SK-N-DZ (cell line): Measurements from ENCODE around the gene AEBP2.
"Not testable (repeated sequence)": the region's sequence is repeated elsewhere in the genome, so short reads cannot be mapped to it uniquely, and the experiment has no call there.

Experiments used
- DNase-seq: peaks from one replicate; pipeline ENCODE4 v3.0.0-alpha.2; 2015; ENCODE audit warnings: low spot score
- small RNA-seq, 2 experiments: library from RNA; depleted of rRNA; stranded (forward); fragments of <200 nt; gene quantifications; one replicate each; pipeline ENCODE3, GENCODE V24; 2014

AEBP2 gene

DNA sequence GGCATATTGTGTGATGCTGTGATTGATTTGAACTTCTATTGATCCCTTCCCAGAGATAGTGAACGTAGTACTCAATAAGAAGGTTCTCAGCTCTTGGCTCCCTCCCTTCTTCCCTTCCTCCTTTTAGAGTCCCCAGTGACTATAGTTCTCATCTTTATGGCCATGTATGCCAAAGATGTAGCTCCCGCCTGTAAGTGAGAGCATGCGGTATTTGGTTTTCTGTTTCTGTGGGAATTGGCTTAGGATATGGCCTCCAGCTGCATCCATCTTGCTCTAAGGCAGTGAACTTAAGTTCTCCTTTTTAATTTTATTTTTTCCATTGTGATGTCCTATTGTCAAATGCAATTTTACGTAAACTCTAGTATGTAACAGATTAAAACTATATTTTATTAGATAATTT is 109.5 kb downstream of the AEBP2 start:
- no peak for DNase-seq

DNA sequence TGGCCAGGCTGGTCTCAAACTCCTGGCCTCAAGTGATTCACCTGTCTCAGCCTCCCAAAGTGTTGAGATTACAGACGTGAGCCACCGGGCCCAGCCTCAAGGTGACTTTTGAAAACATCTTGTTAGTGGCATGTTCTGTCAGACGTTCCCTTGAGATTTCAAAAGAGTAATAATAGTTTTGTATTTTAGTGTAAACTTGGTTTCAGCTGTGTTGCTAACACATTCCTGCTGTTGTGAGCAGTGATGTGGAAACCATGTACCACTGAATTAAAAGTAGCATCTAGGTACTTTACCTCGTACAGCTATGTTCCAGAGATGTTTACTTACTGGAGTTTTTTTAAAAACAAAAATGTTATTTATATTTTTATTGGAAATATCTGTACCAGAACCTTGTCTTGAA is 111.3 kb downstream of the AEBP2 start:
- DNase-seq, result no peak

DNA sequence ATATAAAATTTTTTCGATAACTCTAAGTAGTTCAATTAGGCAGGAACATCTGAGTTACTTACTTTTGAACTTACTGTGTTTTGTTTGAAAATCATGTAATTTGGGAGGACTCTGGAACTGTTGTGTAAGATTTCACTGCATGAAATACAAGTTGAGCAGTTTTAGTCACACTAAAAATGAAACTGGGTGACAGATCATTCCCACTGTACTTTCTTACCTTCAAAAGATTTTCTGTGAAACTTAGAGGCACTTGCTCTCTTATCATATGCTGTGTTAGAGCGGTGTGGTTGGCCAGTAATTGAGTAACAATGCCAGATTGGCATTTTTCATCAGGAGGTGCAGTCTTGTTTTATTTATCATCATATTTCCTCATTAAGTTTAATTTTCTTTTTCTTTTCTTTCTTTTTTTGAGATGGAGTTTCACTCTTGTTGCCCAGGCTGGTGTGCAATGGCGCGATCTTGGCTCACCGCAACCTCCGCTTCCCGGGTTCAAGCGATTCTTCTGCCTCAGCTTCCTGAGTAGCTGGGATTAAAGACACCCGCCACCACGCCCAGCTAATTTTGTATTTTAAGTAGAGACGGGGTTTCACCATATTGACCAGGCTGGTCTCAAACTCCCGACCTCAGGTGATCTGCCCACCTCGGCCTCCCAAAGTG is 113.3 kb downstream of the AEBP2 start:
- DNase-seq, result not testable (repeated sequence)

DNA sequence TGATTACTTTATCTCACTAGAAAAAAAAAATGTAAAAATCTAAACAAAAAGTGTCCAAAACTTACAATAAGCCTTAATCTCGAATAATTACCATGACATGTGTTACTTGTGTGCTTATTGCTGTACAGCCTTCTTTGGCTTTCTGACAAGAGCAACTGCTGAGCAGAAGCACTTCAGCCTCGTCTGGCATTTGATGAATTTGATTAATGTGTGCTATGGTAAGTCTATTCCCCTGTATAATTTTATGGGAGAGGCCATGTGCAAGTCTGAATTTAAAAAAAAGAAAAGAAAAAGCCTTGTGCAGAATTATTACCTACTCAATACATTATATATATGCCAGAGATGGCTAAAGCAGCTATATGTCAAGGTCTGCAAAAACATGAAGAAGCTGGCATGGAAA is 113.9 kb downstream of the AEBP2 start:
- DNase-seq, result no peak

DNA sequence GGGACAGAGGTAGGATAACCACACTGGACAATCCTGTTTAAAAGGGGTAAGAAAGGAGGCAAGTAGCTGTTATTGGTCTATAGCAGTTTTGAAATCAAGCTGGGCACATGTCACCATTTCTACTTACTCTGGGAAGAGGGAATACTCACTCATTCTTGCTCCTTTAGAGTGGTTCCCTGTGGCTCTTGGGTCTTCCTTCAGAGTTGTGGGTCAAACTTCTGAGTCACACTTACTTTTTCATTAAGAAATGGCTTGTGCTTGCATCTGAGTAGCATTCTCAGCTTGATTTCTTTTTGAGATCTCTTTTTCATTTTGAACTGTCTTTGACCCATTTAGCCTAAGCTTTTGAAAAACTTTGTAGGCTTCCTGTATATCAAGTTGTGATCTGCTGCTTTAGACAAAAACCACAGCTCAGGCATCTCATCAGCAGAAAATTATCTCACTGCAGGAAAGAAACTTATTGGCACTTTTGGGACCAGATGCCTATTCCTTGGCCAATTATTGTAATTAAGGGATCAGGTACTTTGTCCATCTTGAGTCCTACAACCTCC is 122.2 kb downstream of the AEBP2 start:
- DNase-seq, result no peak

Small RNA genes lying within 50 kb of the gene (small RNA-seq; reads per million reads assigned to genes)
- gene AC091805.2, result 0 reads per million in 2 experiments
- gene RNU6-254P, result 0 reads per million in 2 experiments
